ENCODE data around the gene CHSY1.

The CHSY1 gene

DNA sequence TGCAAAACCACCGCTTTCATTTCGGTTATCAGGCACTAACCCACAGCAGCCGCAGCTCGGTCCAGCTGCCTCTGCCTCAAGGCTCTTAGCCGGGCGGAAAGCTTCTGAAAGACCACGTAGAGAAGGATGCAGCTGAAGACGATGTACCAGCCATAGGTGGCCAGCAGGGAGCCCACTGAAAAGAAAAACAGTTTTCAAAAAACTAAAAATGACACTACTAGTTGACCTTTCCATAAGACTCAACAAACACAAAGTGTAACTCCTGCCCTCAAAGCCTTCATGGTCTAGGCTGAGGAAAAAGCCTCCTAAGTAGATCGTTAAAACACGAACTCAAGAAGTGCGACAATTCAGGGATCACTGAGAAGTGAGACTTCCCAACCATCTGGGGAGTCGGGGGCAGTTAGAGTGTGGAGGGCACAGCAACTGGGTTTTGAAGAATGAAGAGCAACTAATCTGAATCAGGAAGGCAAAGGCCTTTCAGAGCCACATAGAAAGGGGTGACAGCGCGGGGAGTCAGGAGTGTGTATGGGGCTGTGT, 24.7 kb upstream of the CHSY1 start:
- DNase-seq (ENCODE audit: low read depth) = peak; percentile 31
- TF ChIP-seq, protein P1, sequence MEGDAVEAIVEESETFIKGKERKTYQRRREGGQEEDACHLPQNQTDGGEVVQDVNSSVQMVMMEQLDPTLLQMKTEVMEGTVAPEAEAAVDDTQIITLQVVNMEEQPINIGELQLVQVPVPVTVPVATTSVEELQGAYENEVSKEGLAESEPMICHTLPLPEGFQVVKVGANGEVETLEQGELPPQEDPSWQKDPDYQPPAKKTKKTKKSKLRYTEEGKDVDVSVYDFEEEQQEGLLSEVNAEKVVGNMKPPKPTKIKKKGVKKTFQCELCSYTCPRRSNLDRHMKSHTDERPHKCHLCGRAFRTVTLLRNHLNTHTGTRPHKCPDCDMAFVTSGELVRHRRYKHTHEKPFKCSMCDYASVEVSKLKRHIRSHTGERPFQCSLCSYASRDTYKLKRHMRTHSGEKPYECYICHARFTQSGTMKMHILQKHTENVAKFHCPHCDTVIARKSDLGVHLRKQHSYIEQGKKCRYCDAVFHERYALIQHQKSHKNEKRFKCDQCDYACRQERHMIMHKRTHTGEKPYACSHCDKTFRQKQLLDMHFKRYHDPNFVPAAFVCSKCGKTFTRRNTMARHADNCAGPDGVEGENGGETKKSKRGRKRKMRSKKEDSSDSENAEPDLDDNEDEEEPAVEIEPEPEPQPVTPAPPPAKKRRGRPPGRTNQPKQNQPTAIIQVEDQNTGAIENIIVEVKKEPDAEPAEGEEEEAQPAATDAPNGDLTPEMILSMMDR (IDR thresholded peaks at IDR 0.05; ENCODE audit: insufficient read depth, low read depth, low read length, missing control alignments) = peak; percentile 35
- H3K4me3 ChIP-seq (ENCODE audit: low read length) = peak overlapping the region; percentile 86

DNA sequence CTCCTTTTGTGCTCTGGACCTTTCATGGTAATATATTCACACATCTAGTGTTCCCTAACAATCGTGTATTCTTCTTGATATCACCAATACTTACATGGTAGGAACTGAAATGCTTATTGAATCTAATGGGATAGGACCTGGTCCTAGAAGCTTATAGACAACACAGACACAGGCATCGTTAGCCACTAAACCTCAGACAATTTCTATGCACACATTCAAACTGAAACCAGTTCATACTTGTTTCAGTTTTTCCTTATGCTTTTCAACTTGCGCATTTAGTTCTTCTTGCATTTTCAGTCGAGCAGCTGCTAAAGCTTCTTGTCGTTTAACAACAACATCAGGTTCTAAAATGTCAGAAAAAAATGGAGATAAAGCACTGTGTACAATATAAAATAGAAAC, 23.2 kb upstream of the CHSY1 start:
- TF ChIP-seq, protein P1 (IDR thresholded peaks at IDR 0.05; ENCODE audit: insufficient read depth, low read depth, low read length, missing control alignments) = no peak

GRCh38 chr15:101273534-101273933, 21.7 kb upstream of the CHSY1 start:
- H3K4me3 ChIP-seq (ENCODE audit: low read length) = no peak overlapping the region
- DNase-seq (ENCODE audit: low read depth) = no peak
- TF ChIP-seq, protein P1 (IDR thresholded peaks at IDR 0.05; ENCODE audit: insufficient read depth, low read depth, low read length, missing control alignments) = no peak

More for the DNA sequence above, 23.2 kb upstream of the CHSY1 start:
- no peak for DNase-seq (ENCODE audit: low read depth)
- H3K4me3 ChIP-seq (ENCODE audit: low read length) = no peak overlapping the region

DNA sequence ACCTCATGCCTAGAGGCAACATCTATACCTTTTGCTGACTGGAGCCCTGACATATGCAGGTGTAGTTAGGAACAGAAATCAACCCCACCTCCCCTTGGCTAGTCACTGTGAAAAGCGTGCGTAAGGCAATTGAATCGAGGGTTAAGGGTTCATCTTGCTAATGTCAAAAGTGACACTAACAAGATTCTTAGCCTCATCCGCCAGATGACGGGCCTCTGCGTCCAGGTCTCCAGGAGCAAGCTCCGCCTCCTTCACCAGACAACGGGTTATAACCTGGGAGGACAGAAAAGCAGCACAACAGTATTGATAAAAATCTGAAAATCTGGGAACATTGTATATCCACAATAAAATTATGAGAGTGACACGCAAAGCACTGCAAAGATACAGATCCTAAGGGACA, 20.7 kb upstream of the CHSY1 start:
- no peak for DNase-seq (ENCODE audit: low read depth)
- no peak overlapping the region for H3K4me3 ChIP-seq (ENCODE audit: low read length)
- TF ChIP-seq, protein P1 (IDR thresholded peaks at IDR 0.05; ENCODE audit: insufficient read depth, low read depth, low read length, missing control alignments) = no peak

DNA sequence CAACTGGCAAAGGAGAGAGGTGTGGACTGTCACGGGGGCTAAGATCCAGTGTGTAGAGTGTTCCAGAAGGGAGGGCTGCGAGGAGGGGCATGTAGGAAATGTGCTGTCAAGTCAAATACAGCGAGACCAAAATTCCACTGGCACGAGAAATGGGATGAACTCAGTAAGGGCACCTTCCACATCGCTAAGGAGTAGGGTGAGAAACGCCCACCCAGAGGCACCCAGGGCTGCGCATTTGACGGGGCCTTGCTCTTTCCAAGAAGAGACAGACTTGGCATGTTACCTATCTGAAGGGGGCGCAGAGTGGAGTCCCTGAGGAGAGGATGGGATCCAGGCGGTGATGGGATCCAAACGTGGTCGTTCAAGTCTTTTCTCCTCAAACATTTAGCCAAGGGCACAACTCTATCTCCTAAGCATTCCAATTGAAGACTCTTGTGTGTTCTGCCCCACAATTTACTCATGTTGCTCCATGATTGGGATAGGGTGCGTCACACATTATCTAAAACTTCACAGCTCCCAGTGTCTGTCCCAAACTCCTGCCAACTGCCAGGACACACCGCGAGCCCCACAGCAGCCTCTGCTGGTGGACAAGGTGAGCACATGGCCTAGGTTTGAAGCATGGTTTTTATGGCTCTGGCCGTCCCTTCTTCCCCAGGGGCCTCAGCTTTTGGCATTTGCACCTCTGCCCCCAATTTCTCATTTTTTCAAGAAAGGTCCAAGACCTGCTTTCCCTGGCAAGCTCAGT, 17.8 kb upstream of the CHSY1 start:
- H3K4me3 ChIP-seq (ENCODE audit: low read length) = no peak overlapping the region
- TF ChIP-seq, protein P1 (IDR thresholded peaks at IDR 0.05; ENCODE audit: insufficient read depth, low read depth, low read length, missing control alignments) = peak; percentile 64
- peak; percentile 24 for DNase-seq (ENCODE audit: low read depth)

- DNase-seq (ENCODE audit: low read depth) = peak; percentile 39
- H3K4me3 ChIP-seq (ENCODE audit: low read length) = no peak overlapping the region
- TF ChIP-seq, protein P1 (IDR thresholded peaks at IDR 0.05; ENCODE audit: insufficient read depth, low read depth, low read length, missing control alignments) = no peak
Measured at GRCh38 chr15:101267320-101268104, 15.7 kb upstream of the CHSY1 start.
